Measurements from ENCODE around the gene SDK1.

SDK1 gene

GRCh38 chr7:4209126-4209525 is 908.1 kb downstream of the SDK1 start:
- ChIA-PET CTCF (no interaction called here), POLR2A (no interaction called here)
- TF ChIP-seq HDGF (IDR thresholded peaks at IDR 0.05; ENCODE audit: borderline replicate concordance) (no peak), LEF1 (IDR thresholded peaks at IDR 0.05; ENCODE audit: borderline replicate concordance) (no peak), ARNT (IDR thresholded peaks at IDR 0.05) (no peak), NFRKB (IDR thresholded peaks at IDR 0.05) (no peak), ZNF384 (IDR thresholded peaks at IDR 0.05) (no peak), PKNOX1 (IDR thresholded peaks at IDR 0.05) (no peak), CTBP1 (IDR thresholded peaks at IDR 0.05; ENCODE audit: borderline replicate concordance) (no peak), FOXK2 (IDR thresholded peaks at IDR 0.05) (no peak), FOXM1 (IDR thresholded peaks at IDR 0.05; ENCODE audit: borderline replicate concordance) (no peak), SP1 (IDR thresholded peaks at IDR 0.05) (no peak), SUZ12 (IDR thresholded peaks at IDR 0.05) (no peak), BHLHE40 (IDR thresholded peaks at IDR 0.05; ENCODE audit: borderline replicate concordance) (no peak), TARDBP (IDR thresholded peaks at IDR 0.05) (no peak), FOXA1 (IDR thresholded peaks at IDR 0.05) (no peak), ELF4 (IDR thresholded peaks at IDR 0.05) (no peak), L3MBTL2 (conservative IDR thresholded peaks at IDR 0.05) (no peak)
- DNase-seq (ENCODE audit: extremely low spot score): no peak

GRCh38 chr7:4209966-4210365 is 908.9 kb downstream of the SDK1 start:
- ChIA-PET CTCF (no interaction called here), POLR2A (no interaction called here)
- DNase-seq (ENCODE audit: extremely low spot score): no peak
- TF ChIP-seq TARDBP (IDR thresholded peaks at IDR 0.05): no peak
- no peak for TF ChIP-seq SP1 (IDR thresholded peaks at IDR 0.05)
- no peak for TF ChIP-seq ELF4 (IDR thresholded peaks at IDR 0.05)
- no peak for TF ChIP-seq CTBP1 (IDR thresholded peaks at IDR 0.05; ENCODE audit: borderline replicate concordance)
- no peak for TF ChIP-seq ZNF384 (IDR thresholded peaks at IDR 0.05)
- TF ChIP-seq FOXK2 (IDR thresholded peaks at IDR 0.05): no peak
- TF ChIP-seq HDGF (IDR thresholded peaks at IDR 0.05; ENCODE audit: borderline replicate concordance): no peak

- POLR2A ChIA-PET: no interaction called here
- TF ChIP-seq BHLHE40 (IDR thresholded peaks at IDR 0.05; ENCODE audit: borderline replicate concordance): no peak
- no peak for TF ChIP-seq HDGF (IDR thresholded peaks at IDR 0.05; ENCODE audit: borderline replicate concordance)
- TF ChIP-seq CTBP1 (IDR thresholded peaks at IDR 0.05; ENCODE audit: borderline replicate concordance): no peak
- no peak for TF ChIP-seq FOXK2 (IDR thresholded peaks at IDR 0.05)
- no peak for TF ChIP-seq ELF4 (IDR thresholded peaks at IDR 0.05)
- TF ChIP-seq FOXM1 (IDR thresholded peaks at IDR 0.05; ENCODE audit: borderline replicate concordance): no peak
- no peak for TF ChIP-seq ZNF384 (IDR thresholded peaks at IDR 0.05)
- no peak for TF ChIP-seq NFRKB (IDR thresholded peaks at IDR 0.05)
- no peak for TF ChIP-seq LEF1 (IDR thresholded peaks at IDR 0.05; ENCODE audit: borderline replicate concordance)
- no peak for TF ChIP-seq PKNOX1 (IDR thresholded peaks at IDR 0.05)
- TF ChIP-seq ARNT (IDR thresholded peaks at IDR 0.05): no peak
- TF ChIP-seq SP1 (IDR thresholded peaks at IDR 0.05): no peak
- no peak for TF ChIP-seq SUZ12 (IDR thresholded peaks at IDR 0.05)
- no peak for TF ChIP-seq FOXA1 (IDR thresholded peaks at IDR 0.05)
- no peak for TF ChIP-seq TARDBP (IDR thresholded peaks at IDR 0.05)
- no peak for TF ChIP-seq L3MBTL2 (conservative IDR thresholded peaks at IDR 0.05)
- no peak for DNase-seq (ENCODE audit: extremely low spot score)
- CTCF ChIA-PET: no interaction called here
These were observed 909.8 kb downstream of the SDK1 start for GRCh38 chr7:4210821-4211220.

GRCh38 chr7:4211261-4211660 is 910.2 kb downstream of the SDK1 start:
- TF ChIP-seq NFRKB (IDR thresholded peaks at IDR 0.05): no peak
- TF ChIP-seq ZNF384 (IDR thresholded peaks at IDR 0.05): no peak
- no peak for TF ChIP-seq L3MBTL2 (conservative IDR thresholded peaks at IDR 0.05)
- no peak for TF ChIP-seq TARDBP (IDR thresholded peaks at IDR 0.05)
- TF ChIP-seq ARNT (IDR thresholded peaks at IDR 0.05): no peak
- no peak for TF ChIP-seq BHLHE40 (IDR thresholded peaks at IDR 0.05; ENCODE audit: borderline replicate concordance)
- TF ChIP-seq ELF4 (IDR thresholded peaks at IDR 0.05): no peak
- no peak for TF ChIP-seq SUZ12 (IDR thresholded peaks at IDR 0.05)
- TF ChIP-seq PKNOX1 (IDR thresholded peaks at IDR 0.05): no peak
- TF ChIP-seq FOXA1 (IDR thresholded peaks at IDR 0.05): no peak
- TF ChIP-seq FOXK2 (IDR thresholded peaks at IDR 0.05): no peak
- TF ChIP-seq CTBP1 (IDR thresholded peaks at IDR 0.05; ENCODE audit: borderline replicate concordance): no peak
- TF ChIP-seq HDGF (IDR thresholded peaks at IDR 0.05; ENCODE audit: borderline replicate concordance): no peak
- no peak for TF ChIP-seq SP1 (IDR thresholded peaks at IDR 0.05)
- TF ChIP-seq FOXM1 (IDR thresholded peaks at IDR 0.05; ENCODE audit: borderline replicate concordance): no peak
- TF ChIP-seq LEF1 (IDR thresholded peaks at IDR 0.05; ENCODE audit: borderline replicate concordance): no peak
- CTCF ChIA-PET: no interaction called here
- POLR2A ChIA-PET: no interaction called here
- no peak for DNase-seq (ENCODE audit: extremely low spot score)

GRCh38 chr7:4212376-4212775 is 911.3 kb downstream of the SDK1 start:
- DNase-seq (ENCODE audit: extremely low spot score): no peak
- CTCF ChIA-PET: no interaction called here
- TF ChIP-seq FOXM1 (IDR thresholded peaks at IDR 0.05; ENCODE audit: borderline replicate concordance): no peak
- TF ChIP-seq ELF4 (IDR thresholded peaks at IDR 0.05): no peak
- TF ChIP-seq L3MBTL2 (conservative IDR thresholded peaks at IDR 0.05): no peak
- no peak for TF ChIP-seq SUZ12 (IDR thresholded peaks at IDR 0.05)
- TF ChIP-seq FOXA1 (IDR thresholded peaks at IDR 0.05): no peak
- no peak for TF ChIP-seq CTBP1 (IDR thresholded peaks at IDR 0.05; ENCODE audit: borderline replicate concordance)
- no peak for TF ChIP-seq BHLHE40 (IDR thresholded peaks at IDR 0.05; ENCODE audit: borderline replicate concordance)
- TF ChIP-seq ZNF384 (IDR thresholded peaks at IDR 0.05): no peak
- no peak for TF ChIP-seq NFRKB (IDR thresholded peaks at IDR 0.05)
- TF ChIP-seq PKNOX1 (IDR thresholded peaks at IDR 0.05): no peak
- TF ChIP-seq SP1 (IDR thresholded peaks at IDR 0.05): no peak
- no peak for TF ChIP-seq FOXK2 (IDR thresholded peaks at IDR 0.05)
- TF ChIP-seq ARNT (IDR thresholded peaks at IDR 0.05): no peak
- no peak for TF ChIP-seq LEF1 (IDR thresholded peaks at IDR 0.05; ENCODE audit: borderline replicate concordance)
- no peak for TF ChIP-seq TARDBP (IDR thresholded peaks at IDR 0.05)
- TF ChIP-seq HDGF (IDR thresholded peaks at IDR 0.05; ENCODE audit: borderline replicate concordance): no peak
- POLR2A ChIA-PET: no interaction called here
